ENCODE measurements around the gene MED12L.

MED12L gene

DNA sequence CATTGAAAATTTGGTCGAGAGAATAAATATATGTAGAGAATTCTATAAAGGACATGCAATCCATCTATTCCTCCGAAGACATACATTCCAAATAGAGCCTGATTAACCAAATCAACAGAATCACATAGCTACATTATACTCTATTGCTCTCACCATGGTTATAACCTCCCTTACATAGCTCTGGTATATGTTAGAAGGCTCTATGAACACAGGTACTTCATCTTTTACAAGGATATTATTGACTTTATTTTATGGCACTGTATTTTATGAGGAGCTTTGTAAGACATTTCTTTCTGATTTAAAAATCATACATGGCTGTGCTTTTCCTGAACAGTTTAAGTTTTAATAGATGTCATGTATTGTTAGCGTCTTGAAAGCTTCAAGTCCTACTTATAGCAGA is 370.6 kb downstream of the MED12L start:
- Histone ChIP-seq H3K9me3 (ENCODE audit: control insufficient read depth in 1 of 2, low read length in 2 of 2) (no peaks in the 10 kb centered on the region), H3K4me3 (ENCODE audit: low read depth in 1 of 2, low read length in 2 of 2) (no peak overlapping the region), H3K4me1 (ENCODE audit: control insufficient read depth in 1 of 2, insufficient read depth in 2 of 2, low read length in 2 of 2) (peaks cover 0 to 1% of the 10 kb centered on the region in 2 donors), H3K27me3 (ENCODE audit: control insufficient read depth in 1 of 2, insufficient read depth in 2 of 2, low read length in 2 of 2) (peaks cover 0 to 3% of the 10 kb centered on the region in 2 donors), H3K27ac (ENCODE audit: low read depth, low read length) (no peak overlapping the region), H3K36me3 (ENCODE audit: control insufficient read depth in 1 of 2, insufficient read depth in 2 of 2, low read length in 2 of 2) (no peaks in the 10 kb centered on the region), H3K9ac (ENCODE audit: low read depth in 1 of 2, low read length in 2 of 2) (no peak overlapping the region)

DNA sequence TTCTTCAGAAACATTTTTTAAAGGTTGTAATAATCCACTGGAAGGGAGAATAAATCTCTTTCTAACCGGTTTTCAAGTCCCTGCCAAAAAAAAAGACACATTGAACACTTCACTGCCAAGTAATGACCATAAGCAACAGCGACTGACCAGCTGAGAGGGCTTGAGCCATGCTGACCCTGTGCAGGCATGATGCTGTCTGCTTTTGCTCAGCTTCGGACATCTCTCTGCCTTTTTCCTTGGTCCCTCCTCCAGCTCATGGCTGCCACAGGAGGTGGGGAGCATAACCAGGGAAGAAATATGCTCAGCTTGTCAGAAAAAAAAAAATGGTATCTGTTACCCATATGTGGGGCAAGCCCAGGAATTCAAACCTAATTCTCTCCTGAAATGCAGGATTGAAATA is 373.9 kb downstream of the MED12L start:
- no peak overlapping the region for H3K27ac ChIP-seq (ENCODE audit: low read depth, low read length)
- H3K9ac ChIP-seq (ENCODE audit: low read depth in 1 of 2, low read length in 2 of 2) = no peak overlapping the region
- no peaks in the 10 kb centered on the region for H3K9me3 ChIP-seq (ENCODE audit: control insufficient read depth in 1 of 2, low read length in 2 of 2)
- peaks cover 0 to 6% of the 10 kb centered on the region in 2 donors for H3K27me3 ChIP-seq (ENCODE audit: control insufficient read depth in 1 of 2, insufficient read depth in 2 of 2, low read length in 2 of 2)
- no peak overlapping the region for H3K4me3 ChIP-seq (ENCODE audit: low read depth in 1 of 2, low read length in 2 of 2)
- no peaks in the 10 kb centered on the region for H3K36me3 ChIP-seq (ENCODE audit: control insufficient read depth in 1 of 2, insufficient read depth in 2 of 2, low read length in 2 of 2)
- peaks cover 0 to 4% of the 10 kb centered on the region in 2 donors for H3K4me1 ChIP-seq (ENCODE audit: control insufficient read depth in 1 of 2, insufficient read depth in 2 of 2, low read length in 2 of 2)

DNA sequence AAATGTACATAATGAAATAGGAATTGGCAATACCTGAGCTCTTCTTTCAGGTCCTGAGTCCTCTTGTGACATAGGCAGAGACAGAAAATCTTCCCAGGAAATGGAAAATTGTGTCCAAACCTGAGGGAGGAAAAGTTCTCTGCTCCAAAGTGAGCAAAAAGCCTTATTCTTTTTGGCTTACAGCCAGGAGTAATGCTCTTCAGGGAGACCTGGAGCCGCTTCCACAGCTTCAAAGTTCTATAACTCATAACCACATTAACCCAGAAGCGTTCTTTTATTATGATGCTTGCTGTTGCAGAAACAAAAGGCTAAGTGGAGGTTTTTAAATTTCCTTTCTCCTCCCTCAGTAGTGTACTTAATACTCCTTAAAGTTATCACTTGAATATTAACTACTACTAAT is 374.8 kb downstream of the MED12L start:
- Histone ChIP-seq H3K36me3 (ENCODE audit: control insufficient read depth in 1 of 2, insufficient read depth in 2 of 2, low read length in 2 of 2) (no peaks in the 10 kb centered on the region), H3K27me3 (ENCODE audit: control insufficient read depth in 1 of 2, insufficient read depth in 2 of 2, low read length in 2 of 2) (peaks cover 0 to 6% of the 10 kb centered on the region in 2 donors), H3K4me1 (ENCODE audit: control insufficient read depth in 1 of 2, insufficient read depth in 2 of 2, low read length in 2 of 2) (peaks cover 0 to 4% of the 10 kb centered on the region in 2 donors), H3K4me3 (ENCODE audit: low read depth in 1 of 2, low read length in 2 of 2) (peak overlapping the region; percentile 59 to 68), H3K27ac (ENCODE audit: low read depth, low read length) (no peak overlapping the region), H3K9ac (ENCODE audit: low read depth in 1 of 2, low read length in 2 of 2) (no peak overlapping the region), H3K9me3 (ENCODE audit: control insufficient read depth in 1 of 2, low read length in 2 of 2) (no peaks in the 10 kb centered on the region)

DNA sequence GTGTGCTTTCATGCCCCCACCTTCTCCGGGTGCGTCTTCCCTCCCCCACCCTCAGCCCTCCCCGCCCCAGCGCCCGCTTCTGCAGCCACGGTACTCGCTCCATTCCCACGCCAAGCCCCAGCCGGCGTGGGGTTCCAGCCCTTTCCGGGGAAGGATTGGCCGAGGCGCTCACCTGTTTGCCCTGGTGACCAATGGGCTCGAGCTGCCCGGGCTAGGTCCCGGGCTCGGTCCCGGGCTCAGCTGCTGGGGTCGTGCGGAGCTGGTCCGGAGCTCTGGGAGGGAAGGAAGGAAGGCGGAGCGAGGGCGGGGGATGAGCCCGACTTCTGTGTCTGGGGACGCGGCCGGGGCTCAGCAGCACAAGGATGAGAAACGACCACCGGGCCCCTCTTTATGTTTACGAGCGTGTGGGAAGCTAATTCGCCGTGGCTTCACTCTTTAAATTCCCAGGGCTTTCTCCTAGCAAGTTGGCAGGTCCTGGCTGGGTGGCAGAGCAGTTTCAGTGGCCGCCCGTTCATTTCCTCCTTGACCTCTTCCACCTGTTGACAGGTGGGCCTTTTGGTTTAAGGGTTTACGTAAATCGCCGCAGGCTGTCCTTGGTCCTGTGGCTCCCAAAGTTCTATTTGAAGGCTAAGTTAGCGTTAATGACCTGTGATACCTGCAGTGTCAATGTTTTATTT is 375.4 kb downstream of the MED12L start, which contains the start of gene IGSF10:
Gene IGSF10, minus strand, starts transcription at position 288 of the 677 bp plus-strand sequence. CDS start 2,352 bp downstream, outside the sequence.
- peaks cover 0 to 6% of the 10 kb centered on the region in 2 donors for H3K27me3 ChIP-seq (ENCODE audit: control insufficient read depth in 1 of 2, insufficient read depth in 2 of 2, low read length in 2 of 2)
- peak within 1 kb of the TSS; percentile 59 to 68 for H3K4me3 ChIP-seq (ENCODE audit: low read depth in 1 of 2, low read length in 2 of 2)
- H3K4me1 ChIP-seq (ENCODE audit: control insufficient read depth in 1 of 2, insufficient read depth in 2 of 2, low read length in 2 of 2) = peaks cover 0 to 4% of the 10 kb centered on the region in 2 donors
- H3K27ac ChIP-seq (ENCODE audit: low read depth, low read length) = no peak within 1 kb of the TSS
- no peaks in the 10 kb centered on the region for H3K36me3 ChIP-seq (ENCODE audit: control insufficient read depth in 1 of 2, insufficient read depth in 2 of 2, low read length in 2 of 2)
- no peaks in the 10 kb centered on the region for H3K9me3 ChIP-seq (ENCODE audit: control insufficient read depth in 1 of 2, low read length in 2 of 2)
- H3K9ac ChIP-seq (ENCODE audit: low read depth in 1 of 2, low read length in 2 of 2) = peak within 1 kb of the TSS in 1 of 2 donors; percentile 28

DNA sequence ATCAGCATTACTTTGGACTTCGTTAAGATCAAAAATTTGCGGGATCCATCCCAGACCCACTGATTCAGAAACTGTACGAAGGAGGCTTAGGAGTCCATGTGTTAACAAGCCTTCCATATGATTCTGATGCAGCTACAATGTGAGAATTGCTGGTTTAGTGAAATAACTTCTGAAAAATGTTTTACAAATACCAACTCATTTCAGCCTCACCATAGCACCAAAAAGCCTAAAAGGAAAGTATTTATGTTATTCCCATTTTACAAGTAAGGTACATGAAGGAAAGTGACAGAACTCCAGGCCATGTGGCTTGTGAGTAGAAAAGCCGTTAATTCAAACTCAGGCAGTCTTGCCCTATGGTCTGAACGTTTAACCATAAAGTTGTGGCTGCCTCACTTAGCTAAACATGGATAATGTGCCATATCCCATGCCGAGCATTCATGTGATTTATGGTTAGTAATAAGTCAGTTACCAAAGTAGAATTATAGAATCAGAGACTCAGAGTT is 376.9 kb downstream of the MED12L start:
- no peaks in the 10 kb centered on the region for H3K36me3 ChIP-seq (ENCODE audit: control insufficient read depth in 1 of 2, insufficient read depth in 2 of 2, low read length in 2 of 2)
- peaks cover 0 to 6% of the 10 kb centered on the region in 2 donors for H3K27me3 ChIP-seq (ENCODE audit: control insufficient read depth in 1 of 2, insufficient read depth in 2 of 2, low read length in 2 of 2)
- no peak overlapping the region for H3K9ac ChIP-seq (ENCODE audit: low read depth in 1 of 2, low read length in 2 of 2)
- no peak overlapping the region for H3K4me3 ChIP-seq (ENCODE audit: low read depth in 1 of 2, low read length in 2 of 2)
- peaks cover 0 to 4% of the 10 kb centered on the region in 2 donors for H3K4me1 ChIP-seq (ENCODE audit: control insufficient read depth in 1 of 2, insufficient read depth in 2 of 2, low read length in 2 of 2)
- H3K27ac ChIP-seq (ENCODE audit: low read depth, low read length) = no peak overlapping the region
- H3K9me3 ChIP-seq (ENCODE audit: control insufficient read depth in 1 of 2, low read length in 2 of 2) = no peaks in the 10 kb centered on the region

DNA sequence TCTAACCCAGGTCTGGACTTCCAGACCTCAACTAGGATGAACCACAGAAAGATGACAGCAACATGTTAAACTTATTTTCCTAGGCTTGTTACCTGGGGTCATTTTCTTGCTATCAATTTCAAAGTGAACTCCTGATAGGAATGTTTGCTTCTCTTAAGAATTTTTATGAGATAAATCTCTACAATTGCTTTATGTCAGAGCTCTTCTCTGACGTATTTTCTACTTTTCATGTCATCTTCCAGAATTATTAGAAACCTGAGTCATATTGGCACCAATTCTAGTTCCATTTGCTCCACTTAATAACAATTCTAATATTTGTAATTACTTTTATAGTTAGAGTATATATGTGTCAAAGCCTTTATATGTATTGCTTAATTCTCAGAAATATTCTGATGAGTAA is 377.5 kb downstream of the MED12L start:
- peaks cover 0 to 6% of the 10 kb centered on the region in 2 donors for H3K27me3 ChIP-seq (ENCODE audit: control insufficient read depth in 1 of 2, insufficient read depth in 2 of 2, low read length in 2 of 2)
- H3K9ac ChIP-seq (ENCODE audit: low read depth in 1 of 2, low read length in 2 of 2) = no peak overlapping the region
- no peaks in the 10 kb centered on the region for H3K36me3 ChIP-seq (ENCODE audit: control insufficient read depth in 1 of 2, insufficient read depth in 2 of 2, low read length in 2 of 2)
- no peak overlapping the region for H3K27ac ChIP-seq (ENCODE audit: low read depth, low read length)
- H3K4me1 ChIP-seq (ENCODE audit: control insufficient read depth in 1 of 2, insufficient read depth in 2 of 2, low read length in 2 of 2) = peaks cover 0 to 4% of the 10 kb centered on the region in 2 donors
- no peaks in the 10 kb centered on the region for H3K9me3 ChIP-seq (ENCODE audit: control insufficient read depth in 1 of 2, low read length in 2 of 2)
- H3K4me3 ChIP-seq (ENCODE audit: low read depth in 1 of 2, low read length in 2 of 2) = no peak overlapping the region

DNA sequence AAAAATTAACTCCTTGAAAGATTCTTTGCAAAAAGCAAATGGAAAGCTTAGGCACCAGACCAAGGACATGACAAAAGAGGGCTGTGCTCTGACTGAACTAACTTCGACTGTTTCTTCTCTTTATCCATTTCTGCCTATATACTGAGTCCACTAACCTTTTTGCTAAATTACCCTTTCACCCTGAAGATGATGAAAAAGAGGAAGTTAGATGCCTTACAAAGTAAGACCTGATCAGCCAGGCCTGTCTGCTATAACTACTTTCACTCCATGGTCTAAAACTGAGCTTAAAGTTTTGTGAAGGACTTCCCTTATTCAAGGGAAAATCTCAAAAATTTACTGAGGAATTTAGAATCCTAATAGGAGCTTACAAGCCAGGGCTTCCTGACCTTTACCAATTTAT is 381.6 kb downstream of the MED12L start:
- Histone ChIP-seq H3K27me3 (ENCODE audit: control insufficient read depth in 1 of 2, insufficient read depth in 2 of 2, low read length in 2 of 2) (no peaks in the 10 kb centered on the region), H3K4me3 (ENCODE audit: low read depth in 1 of 2, low read length in 2 of 2) (no peak overlapping the region), H3K27ac (ENCODE audit: low read depth, low read length) (no peak overlapping the region), H3K36me3 (ENCODE audit: control insufficient read depth in 1 of 2, insufficient read depth in 2 of 2, low read length in 2 of 2) (no peaks in the 10 kb centered on the region), H3K4me1 (ENCODE audit: control insufficient read depth in 1 of 2, insufficient read depth in 2 of 2, low read length in 2 of 2) (no peaks in the 10 kb centered on the region), H3K9ac (ENCODE audit: low read depth in 1 of 2, low read length in 2 of 2) (no peak overlapping the region), H3K9me3 (ENCODE audit: control insufficient read depth in 1 of 2, low read length in 2 of 2) (no peaks in the 10 kb centered on the region)

DNA sequence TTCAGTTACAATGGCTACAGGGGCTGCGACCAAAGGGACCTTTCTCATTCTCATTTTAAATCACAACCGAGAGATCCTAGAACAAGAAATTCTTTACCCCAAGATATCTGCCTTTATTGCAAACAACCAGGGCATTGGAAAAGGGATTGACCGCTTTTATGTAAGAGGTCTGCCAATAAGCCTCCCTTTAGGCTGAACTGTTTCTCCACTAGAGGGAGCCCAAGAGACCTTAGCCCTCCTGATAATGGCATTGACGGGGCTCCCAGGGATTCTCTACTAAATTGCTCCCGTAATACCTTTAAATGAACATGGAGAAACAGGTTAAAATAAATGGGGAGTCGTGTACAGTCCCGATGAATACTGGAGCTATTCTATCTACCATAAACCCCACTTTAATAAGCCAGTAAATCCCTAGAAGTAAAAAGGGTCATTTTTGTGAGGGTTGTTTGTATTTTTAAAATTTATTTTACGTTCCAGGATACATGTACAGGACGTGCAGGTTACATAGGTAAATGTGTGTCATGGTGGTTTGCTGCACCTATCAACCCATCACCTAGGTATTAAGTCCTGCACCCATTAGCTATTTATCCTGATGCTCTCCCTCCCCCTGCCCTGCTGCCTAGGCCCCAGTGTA is 382.9 kb downstream of the MED12L start:
- no peaks in the 10 kb centered on the region for H3K27me3 ChIP-seq (ENCODE audit: control insufficient read depth in 1 of 2, insufficient read depth in 2 of 2, low read length in 2 of 2)
- H3K36me3 ChIP-seq (ENCODE audit: control insufficient read depth in 1 of 2, insufficient read depth in 2 of 2, low read length in 2 of 2) = no peaks in the 10 kb centered on the region
- no peaks in the 10 kb centered on the region for H3K4me1 ChIP-seq (ENCODE audit: control insufficient read depth in 1 of 2, insufficient read depth in 2 of 2, low read length in 2 of 2)
- H3K27ac ChIP-seq (ENCODE audit: low read depth, low read length) = no peak overlapping the region
- H3K9me3 ChIP-seq (ENCODE audit: control insufficient read depth in 1 of 2, low read length in 2 of 2) = no peaks in the 10 kb centered on the region
- H3K9ac ChIP-seq (ENCODE audit: low read depth in 1 of 2, low read length in 2 of 2) = no peak overlapping the region
- H3K4me3 ChIP-seq (ENCODE audit: low read depth in 1 of 2, low read length in 2 of 2) = no peak overlapping the region

DNA sequence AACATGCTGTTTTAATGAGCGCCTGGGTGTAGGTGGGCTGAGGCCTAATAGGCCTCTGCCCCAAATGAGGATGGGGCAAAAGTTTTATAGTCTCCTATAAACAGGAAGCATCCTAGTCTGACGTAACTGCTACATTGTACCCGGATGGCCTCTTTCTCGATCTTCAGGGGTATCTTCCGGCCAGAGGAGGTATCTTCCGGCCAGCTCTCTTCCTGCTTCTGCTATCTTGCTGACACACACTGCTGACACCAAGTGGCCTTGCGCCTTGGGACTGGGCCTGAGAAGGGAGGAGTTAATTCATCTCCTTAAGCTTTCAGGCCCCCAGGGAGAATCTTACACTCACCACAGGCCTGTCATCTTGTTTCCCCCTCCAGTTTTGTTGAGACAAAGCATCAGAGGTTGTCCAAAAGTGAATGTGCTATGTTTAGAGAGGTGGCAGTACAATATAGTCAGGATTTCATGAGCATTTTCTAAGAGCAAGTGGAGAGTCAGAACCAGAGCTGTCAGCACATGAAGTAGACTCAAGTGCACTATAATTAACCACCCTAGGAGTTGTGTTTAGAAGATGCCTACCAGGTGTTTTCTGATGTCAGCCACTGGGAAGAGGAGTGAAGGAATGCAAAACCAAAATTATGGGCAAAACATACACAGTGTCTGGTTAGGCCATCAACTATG is 391.0 kb downstream of the MED12L start:
- Histone ChIP-seq H3K9me3 (ENCODE audit: control insufficient read depth in 1 of 2, low read length in 2 of 2) (no peaks in the 10 kb centered on the region), H3K4me3 (ENCODE audit: low read depth in 1 of 2, low read length in 2 of 2) (no peak overlapping the region), H3K9ac (ENCODE audit: low read depth in 1 of 2, low read length in 2 of 2) (no peak overlapping the region), H3K36me3 (ENCODE audit: control insufficient read depth in 1 of 2, insufficient read depth in 2 of 2, low read length in 2 of 2) (no peaks in the 10 kb centered on the region), H3K27me3 (ENCODE audit: control insufficient read depth in 1 of 2, insufficient read depth in 2 of 2, low read length in 2 of 2) (no peaks in the 10 kb centered on the region), H3K27ac (ENCODE audit: low read depth, low read length) (no peak overlapping the region), H3K4me1 (ENCODE audit: control insufficient read depth in 1 of 2, insufficient read depth in 2 of 2, low read length in 2 of 2) (peaks cover 3 to 6% of the 10 kb centered on the region in 2 donors)
